GM08714 (cell line): ENCODE results near the gene DNAH8.

Experiments used
- H3K4me3 ChIP-seq: fragments of 200-500 bp; sonication (Bioruptor generic); 2 replicates; pipeline ENCODE4 v1.5.1; 2014; ENCODE audit warnings: mild to moderate bottlenecking, low read length, inconsistent platforms
- ZNF274 ChIP-seq: IDR thresholded peaks from 2 replicates; pipeline ENCODE4 v1.6.1; 2012; ENCODE audit warnings: mild to moderate bottlenecking, low read depth, low read length

Gene DNAH8

DNA sequence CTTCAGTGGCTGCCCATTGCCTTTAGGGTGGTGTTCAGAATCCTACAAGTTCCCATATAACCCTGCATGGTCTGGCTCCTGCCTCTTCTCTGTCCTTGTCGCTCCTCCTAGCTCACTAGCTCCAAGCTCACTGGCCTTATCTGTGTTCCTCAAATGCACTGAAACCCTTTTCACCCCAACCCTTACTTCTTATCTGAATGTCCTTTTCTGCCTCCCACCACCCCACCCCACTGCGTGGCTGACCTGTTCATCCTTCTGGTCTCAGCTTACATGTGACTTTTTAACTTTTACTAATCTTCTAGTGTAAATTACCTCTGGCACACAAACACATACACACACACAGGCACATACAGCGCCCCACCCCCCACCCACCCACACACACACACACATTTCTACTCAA, 292.5 kb downstream of the DNAH8 start:
- no peak for TF ChIP-seq ZNF274
- no peak overlapping the region for H3K4me3 ChIP-seq

DNA sequence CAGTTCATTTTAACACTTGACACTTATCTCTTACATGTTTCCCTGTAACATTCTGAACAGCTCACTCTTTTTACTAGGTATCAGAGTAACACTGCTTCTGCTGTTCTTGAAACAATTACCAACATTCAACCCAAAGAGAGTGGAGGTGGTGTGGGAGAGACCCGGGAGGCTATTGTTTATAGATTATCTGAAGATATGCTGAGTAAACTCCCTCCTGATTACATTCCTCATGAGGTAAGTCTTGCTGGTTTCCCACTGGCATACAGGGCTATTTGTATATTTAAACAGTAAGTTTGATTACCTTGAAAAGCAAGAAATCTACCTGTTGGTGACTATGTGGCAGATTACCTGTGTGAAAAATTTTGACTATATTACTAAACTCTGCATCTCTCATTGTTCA, 293.6 kb downstream of the DNAH8 start:
- no peak for TF ChIP-seq ZNF274
- no peak overlapping the region for H3K4me3 ChIP-seq

DNA sequence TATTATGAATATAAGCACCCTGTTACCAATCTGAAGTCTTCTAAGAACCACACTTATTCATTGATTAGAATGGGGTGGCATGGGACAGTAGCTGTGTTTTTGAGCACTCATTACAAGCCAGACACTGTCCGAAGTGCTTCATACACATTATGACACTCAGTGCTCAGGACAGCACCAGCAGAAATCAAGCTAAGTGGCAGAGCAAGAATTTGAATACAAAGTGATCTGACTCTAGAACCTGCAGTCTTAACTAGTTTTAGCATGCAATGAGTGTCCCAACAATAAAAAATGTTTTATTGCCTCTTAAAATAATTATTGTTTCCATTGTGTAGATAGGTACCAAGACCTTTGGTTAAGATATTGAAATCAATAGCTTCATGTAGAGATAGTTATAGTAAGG, 294.4 kb downstream of the DNAH8 start:
- TF ChIP-seq ZNF274 = no peak
- H3K4me3 ChIP-seq = no peak overlapping the region

DNA sequence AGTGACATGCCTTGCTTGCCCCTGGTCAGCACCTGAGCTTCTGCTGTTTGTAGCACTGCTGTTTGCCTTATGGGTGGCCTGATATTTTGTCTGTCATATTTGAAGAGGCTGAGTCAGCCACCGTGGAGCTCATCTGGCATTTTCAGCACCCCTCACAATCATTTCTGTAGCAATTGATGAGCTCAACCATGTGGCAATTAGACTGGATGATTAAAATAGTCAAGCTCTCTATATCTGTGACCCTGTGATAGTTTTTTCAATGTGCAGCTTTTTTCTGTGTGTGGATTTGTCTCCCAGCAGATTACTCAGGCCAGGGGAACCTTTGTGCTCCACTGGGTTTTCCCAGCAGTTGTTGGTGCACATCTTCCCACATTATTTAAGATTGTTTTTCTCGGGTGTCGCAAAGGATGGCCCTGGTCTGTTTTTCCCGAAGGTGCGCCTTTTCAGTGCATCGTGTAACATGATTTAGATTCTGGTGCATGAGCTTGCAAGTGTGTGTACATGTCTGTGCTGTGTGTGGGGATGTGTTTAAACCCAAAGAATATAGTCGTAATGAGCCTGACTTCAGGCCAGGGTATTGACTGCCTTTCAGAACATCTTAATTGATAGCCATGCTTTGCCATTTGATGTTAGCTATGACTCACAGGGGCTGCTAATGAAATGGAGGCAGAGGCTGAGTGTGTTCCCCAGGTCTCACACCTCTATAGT, 301.9 kb downstream of the DNAH8 start:
- no peak overlapping the region for H3K4me3 ChIP-seq
- TF ChIP-seq ZNF274 = no peak

DNA sequence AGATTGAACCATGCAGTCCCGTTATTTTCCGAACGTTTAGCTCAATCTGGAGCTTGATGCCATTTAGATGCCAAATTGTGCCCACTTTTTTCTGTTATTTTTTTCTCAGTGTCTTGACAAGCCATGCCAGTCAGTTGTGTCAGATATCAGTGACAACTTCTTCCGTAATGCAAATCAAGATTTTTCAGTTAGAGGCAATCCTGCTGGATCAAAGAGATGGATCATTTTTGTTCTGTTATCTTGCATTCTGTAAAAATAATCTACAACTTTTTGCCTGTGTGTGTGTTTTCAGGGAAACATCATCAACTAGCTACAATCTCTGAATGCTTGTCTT, 302.4 kb downstream of the DNAH8 start:
- no peak for TF ChIP-seq ZNF274

DNA sequence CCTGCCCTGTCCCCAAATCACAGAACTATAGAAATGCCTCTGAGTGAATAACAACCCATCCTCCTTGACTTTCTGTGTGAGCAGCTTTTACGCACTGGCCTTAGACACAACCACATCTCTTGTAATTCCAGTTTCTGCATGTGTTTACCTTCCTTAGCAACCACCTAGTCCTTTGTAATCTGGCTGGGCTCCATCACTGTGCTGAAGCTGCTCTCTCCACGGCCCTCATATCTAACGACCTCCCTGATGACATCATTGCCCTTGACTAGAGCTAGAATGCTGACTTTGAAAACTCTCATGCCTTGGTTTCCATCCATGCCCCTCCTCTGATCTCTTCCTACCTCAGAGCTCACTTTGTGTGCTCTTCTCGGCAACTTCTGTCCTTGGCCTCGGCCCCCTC, 303.0 kb downstream of the DNAH8 start:
- no peak overlapping the region for H3K4me3 ChIP-seq
- TF ChIP-seq ZNF274 = no peak

More for the DNA sequence above, 302.4 kb downstream of the DNAH8 start:
- no peak overlapping the region for H3K4me3 ChIP-seq

DNA sequence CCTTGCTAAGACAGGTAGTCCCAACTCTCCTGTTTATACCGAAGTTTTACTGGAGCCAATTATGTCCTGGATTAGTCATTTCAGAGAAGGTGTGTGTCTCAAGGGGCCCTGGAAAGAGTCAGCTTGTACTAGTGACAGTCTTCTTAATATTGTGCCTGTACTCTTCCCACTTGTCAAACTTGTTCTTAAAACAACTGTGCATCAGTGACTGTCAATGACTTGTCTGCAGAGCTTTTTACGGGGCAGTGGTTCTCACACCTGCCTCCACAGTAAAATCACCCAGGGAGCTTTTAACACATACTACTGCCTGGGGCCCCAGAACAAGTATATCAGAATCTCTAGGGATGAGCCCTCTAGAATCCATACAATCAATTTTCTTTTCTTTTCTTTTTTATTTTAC, 305.0 kb downstream of the DNAH8 start:
- no peak for TF ChIP-seq ZNF274
- no peak overlapping the region for H3K4me3 ChIP-seq

DNA sequence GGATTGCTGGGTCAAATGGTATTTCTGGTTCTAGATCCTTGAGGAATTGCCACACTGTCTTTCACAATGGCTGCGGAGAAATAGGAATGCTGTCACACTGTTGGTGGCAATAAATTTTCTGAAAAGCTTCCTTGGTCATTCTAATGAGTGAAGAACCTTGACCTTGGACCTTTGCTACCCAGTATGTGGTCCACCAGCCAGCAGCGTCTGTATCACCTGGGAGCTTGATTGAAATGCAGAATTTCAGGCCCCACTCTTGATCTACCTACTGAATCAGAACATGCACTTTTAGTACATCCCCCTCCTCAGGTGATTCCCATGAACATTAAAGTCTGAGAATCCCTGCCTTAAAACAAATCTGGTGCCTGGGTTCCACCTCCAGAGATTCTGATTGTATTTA, 305.9 kb downstream of the DNAH8 start:
- TF ChIP-seq ZNF274 = no peak

DNA sequence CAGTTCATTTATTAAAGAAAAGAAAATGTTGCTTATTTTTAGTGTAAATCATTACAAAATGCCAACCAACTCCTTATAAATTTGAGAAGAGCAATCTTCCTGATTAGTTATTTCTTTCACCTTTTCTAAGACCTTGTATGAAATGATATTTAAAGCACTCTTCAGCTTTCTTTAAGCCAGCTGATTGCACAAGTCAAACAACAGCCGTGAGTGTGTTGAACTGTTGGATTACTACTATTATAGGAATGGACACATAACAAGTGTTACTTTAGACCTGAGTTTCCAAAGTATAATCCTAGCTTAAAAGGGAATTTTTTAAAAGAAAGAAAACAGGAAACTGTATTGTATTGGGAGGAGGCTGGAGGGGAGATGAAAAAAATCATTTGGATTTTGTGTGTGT, 306.7 kb downstream of the DNAH8 start:
- TF ChIP-seq ZNF274 = no peak
- no peak overlapping the region for H3K4me3 ChIP-seq

More for the DNA sequence above, 305.9 kb downstream of the DNAH8 start:
- no peak overlapping the region for H3K4me3 ChIP-seq

DNA sequence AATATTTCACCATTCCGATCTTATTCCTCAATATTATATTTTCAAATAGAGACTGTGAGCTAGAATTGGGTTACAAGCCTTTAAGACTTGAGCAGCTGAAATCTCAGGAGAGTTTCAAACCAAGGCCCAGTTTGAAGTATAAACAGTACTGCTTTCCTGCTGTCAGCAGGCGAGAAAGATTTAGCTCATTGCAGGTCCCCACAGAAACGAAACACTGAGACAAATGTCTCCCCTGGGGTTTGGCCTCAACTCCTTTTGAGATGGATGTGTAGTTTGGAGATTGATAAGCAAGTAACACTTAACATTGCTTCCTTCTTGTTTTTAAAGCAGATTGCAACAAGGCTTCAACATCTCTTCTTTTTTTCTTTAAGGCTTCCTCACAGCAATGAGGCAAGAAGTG, 311.1 kb downstream of the DNAH8 start:
- TF ChIP-seq ZNF274 = no peak
- H3K4me3 ChIP-seq = no peak overlapping the region

DNA sequence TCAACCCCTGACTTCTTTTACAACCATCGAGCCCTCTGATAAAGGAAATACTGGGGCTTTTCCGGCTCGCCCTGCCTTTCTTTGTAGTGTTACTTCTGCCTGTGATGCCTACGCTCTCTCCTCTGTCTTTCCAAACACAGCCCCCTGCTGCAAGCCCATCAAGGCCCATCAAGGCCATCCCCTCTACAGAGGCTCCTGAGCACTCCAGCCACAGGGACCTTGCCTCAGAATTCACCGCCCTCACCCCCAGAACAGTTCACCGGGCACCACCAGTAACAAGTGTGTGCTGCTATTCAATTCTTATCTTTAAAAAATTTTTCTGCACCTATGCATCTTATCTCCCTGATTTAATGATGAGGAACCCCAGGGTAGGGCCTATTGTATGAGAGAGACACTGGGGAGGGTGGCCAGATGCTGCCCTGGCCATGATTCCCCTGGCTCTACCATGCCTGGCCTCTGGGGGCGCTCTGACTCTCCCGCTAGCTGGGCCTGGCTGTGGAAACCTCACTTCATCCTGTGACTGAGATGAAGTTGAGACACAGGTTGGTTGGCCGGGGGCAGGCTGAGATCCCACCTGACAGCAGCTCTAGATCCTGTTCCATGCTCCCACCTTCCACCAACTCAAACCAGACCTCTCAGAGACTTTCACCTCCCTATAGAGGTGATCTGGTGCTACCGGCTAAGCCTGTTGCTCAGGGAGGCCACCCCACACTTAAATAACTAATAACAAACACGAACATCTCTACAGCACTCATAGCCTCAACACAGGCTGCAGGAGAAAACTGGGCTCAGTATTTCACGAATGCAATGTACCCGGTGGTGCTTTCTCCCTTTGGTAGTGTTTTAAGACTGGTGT, 314.3 kb downstream of the DNAH8 start:
- H3K4me3 ChIP-seq = no peak overlapping the region
- TF ChIP-seq ZNF274 = no peak

DNA sequence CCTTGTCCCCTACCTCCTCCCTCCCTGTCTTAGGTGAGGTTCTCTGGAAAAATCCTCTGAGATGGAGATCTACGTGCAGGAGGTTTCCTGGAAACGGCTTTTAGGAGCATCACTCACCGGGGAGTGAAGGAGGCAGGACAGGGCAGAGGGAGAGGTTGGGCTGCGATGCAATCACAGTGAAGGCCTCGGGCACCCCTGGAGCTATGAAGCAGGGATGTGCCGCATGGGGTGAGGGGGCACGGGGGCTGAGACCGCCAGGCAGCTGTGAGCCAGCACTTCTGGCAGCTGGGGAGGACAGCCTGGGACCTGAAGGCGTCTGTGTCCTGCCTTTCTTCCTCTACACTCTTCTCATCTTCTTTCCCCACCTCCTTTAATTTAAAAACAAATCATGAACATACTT, 320.6 kb downstream of the DNAH8 start:
- no peak for TF ChIP-seq ZNF274
- H3K4me3 ChIP-seq = no peak overlapping the region

DNA sequence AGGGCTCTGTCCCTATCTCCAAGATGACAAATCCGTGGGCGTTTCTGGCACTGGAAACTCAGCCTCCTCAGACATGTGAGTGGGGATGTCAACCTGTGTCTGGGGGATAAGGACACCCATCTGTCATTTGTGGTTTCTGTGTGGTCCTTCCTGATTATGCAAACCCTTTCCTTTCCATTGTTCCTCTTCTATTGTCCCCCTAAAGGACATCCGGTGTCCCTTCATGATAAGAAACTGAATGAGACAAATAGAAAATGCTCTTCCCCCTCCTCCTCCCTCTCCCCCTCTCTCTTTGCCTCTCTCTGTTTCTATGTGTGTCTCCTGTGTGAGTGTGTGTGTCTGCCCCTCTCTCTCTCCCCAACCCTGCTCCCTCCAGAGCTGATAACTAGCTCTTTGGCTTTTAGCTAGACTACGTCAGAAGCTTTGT, 322.0 kb downstream of the DNAH8 start:
- no peak for TF ChIP-seq ZNF274
- no peak overlapping the region for H3K4me3 ChIP-seq

DNA sequence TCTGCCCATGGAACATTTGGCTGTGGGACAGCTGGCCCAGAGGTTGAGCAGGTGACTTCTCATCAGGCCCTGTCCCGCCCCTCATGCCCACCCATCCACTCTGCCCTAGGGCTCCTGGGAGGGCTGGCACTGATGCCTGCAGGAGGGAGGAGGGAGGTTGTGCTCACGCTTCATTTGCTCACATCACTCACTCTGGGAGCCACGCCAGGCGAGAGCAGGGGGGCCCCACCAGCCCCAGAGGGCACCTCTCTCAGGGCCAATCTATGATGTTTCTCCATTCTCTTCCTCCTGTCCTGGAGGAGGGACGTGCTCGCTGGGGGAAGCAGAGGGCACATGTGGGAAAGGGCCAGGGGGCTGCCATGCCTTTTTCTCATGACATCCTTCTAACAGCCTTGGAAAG, 322.6 kb downstream of the DNAH8 start:
- TF ChIP-seq ZNF274 = no peak
- no peak overlapping the region for H3K4me3 ChIP-seq

DNA sequence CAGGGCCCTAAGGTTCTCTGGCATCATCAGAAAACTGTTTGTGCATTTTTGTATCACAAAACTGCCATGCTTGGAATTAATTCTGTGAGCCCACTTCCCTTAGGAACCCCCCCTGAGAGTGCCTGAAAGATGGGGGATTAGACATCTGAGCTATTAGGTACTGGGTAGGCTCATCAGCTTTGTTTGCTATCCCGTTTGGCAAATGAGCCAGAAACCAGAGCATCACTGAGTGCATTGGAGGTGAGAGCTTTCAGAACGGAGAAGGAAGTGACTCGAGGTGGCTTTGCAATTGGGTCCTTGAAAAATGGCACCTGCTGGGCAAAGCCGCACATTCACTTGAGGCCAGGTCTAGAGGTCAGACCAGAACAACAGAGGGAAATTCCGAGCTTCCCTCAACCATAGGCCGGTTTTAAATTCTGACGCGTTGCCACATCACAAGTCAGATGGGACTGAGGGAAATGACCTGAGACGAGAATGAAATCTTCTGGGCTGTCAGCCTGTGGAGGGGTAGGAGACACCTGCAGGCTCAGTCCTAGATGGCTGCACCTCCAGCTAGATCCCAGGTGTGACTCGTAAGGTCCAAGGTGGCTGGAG, 325.1 kb downstream of the DNAH8 start:
- H3K4me3 ChIP-seq = no peak overlapping the region
- no peak for TF ChIP-seq ZNF274

DNA sequence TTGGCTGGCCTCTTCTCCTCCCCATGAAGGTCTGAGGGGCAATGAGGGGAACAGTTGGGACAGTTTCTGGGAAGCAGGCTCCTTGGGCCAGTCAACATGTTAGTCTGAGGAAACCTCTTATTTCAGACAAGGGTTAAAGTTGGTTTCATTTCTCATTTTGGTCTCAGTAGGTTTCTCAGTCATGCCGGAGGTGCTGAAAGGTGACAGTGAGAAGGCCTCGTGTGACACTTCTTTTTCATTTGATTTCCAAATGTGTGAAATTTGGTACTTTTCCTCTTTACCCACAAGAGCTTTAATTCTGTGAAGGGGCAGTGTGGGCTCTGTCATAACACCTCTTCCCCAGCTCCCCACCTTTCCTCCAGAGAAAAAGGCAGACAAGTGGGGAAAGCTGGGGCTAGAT, 326.0 kb downstream of the DNAH8 start:
- no peak overlapping the region for H3K4me3 ChIP-seq
- no peak for TF ChIP-seq ZNF274
